Cortex of kidney (tissue), 1 donor: Measurements from ENCODE around the gene ANGPTL4.
"Not testable (repeated sequence)": the region's sequence is repeated elsewhere in the genome, so short reads cannot be mapped to it uniquely, and the experiment has no call there.

Experiments
- DNase-seq: peaks from one replicate; lab custom pipeline; 2025; lab: John Stamatoyannopoulos, UW

The ANGPTL4 gene

GRCh38 chr19:8389891-8390616, 26.1 kb downstream of the ANGPTL4 start, which contains the start of gene RAB11B:
Gene RAB11B, plus strand, starts transcription at chr19:8390360. Its CDS starts 57 bp downstream, at chr19:8390417.
- DNase-seq, result peak; percentile 60

- peak; percentile 45 for DNase-seq
These were observed 26.6 kb downstream of the ANGPTL4 start for GRCh38 chr19:8390617-8390981.

GRCh38 chr19:8391198-8392016, 27.5 kb downstream of the ANGPTL4 start:
- DNase-seq, result no peak

- no peak for DNase-seq
These were observed 28.1 kb downstream of the ANGPTL4 start for GRCh38 chr19:8392017-8392591.

- DNase-seq, result no peak
These were observed 29.4 kb downstream of the ANGPTL4 start for GRCh38 chr19:8393192-8393870.

- DNase-seq, result no peak
These were observed 29.9 kb downstream of the ANGPTL4 start for GRCh38 chr19:8393871-8394250.

GRCh38 chr19:8395621-8396082, 31.7 kb downstream of the ANGPTL4 start:
- no peak for DNase-seq

GRCh38 chr19:8396185-8396562, 32.2 kb downstream of the ANGPTL4 start:
- DNase-seq, result no peak

- DNase-seq, result no peak
These were observed 32.7 kb downstream of the ANGPTL4 start for GRCh38 chr19:8396563-8397203.

- no peak for DNase-seq
These were observed 33.3 kb downstream of the ANGPTL4 start for GRCh38 chr19:8397271-8397670.

GRCh38 chr19:8397746-8398310, 33.9 kb downstream of the ANGPTL4 start:
- no peak for DNase-seq

GRCh38 chr19:8398311-8398771, 34.4 kb downstream of the ANGPTL4 start:
- DNase-seq, result no peak

GRCh38 chr19:8399681-8400188, 35.8 kb downstream of the ANGPTL4 start:
- DNase-seq, result no peak

GRCh38 chr19:8401981-8402411, 38.0 kb downstream of the ANGPTL4 start:
- DNase-seq, result no peak

GRCh38 chr19:8403098-8403819, 39.3 kb downstream of the ANGPTL4 start:
- DNase-seq, result no peak

GRCh38 chr19:8403820-8404109, 39.8 kb downstream of the ANGPTL4 start:
- no peak for DNase-seq

- no peak for DNase-seq
These were observed 40.6 kb downstream of the ANGPTL4 start for GRCh38 chr19:8404391-8405151.

GRCh38 chr19:8410718-8411117, 46.8 kb downstream of the ANGPTL4 start:
- DNase-seq, result not testable (repeated sequence)

- DNase-seq, result no peak
These were observed 49.1 kb downstream of the ANGPTL4 start, which contains the start of gene MARCHF2 for GRCh38 chr19:8412783-8413628. Gene MARCHF2, plus strand, starts transcription at chr19:8413305. Its CDS starts 8,536 bp downstream, at chr19:8421841.
